LoVo (cell line): ENCODE results near the gene MAPK10.
"Not testable (repeated sequence)": the region's sequence is repeated elsewhere in the genome, so short reads cannot be mapped to it uniquely, and the experiment has no call there.

Experiments
- DNase-seq: peaks from one replicate; pipeline ENCODE4 v3.0.0-alpha.2; 2016; ENCODE audit warnings: low spot score

The MAPK10 gene

GRCh38 chr4:86338989-86339388 lies 20.9 kb downstream of the MAPK10 start:
- no peak for DNase-seq

DNA sequence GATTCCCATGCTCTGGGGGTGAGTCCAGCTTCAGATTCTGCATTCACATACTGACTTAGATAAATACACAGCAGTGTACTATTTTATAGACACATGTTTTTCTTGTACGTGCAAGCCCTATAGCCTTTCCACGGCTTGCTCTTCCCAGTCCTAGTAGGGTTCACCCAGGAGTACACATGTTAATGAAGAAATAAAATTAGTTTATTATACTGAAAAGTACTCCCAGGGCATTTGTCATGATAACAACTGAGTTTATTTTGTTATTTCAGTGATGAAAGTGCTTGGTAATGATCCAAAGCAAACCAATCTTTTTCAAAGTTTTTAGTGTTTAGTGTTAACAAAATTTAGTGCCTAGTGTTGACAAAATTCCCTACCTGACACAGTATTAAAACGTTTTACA lies 21.3 kb downstream of the MAPK10 start:
- no peak for DNase-seq

GRCh38 chr4:86334020-86334750 lies 25.7 kb downstream of the MAPK10 start:
- no peak for DNase-seq

DNA sequence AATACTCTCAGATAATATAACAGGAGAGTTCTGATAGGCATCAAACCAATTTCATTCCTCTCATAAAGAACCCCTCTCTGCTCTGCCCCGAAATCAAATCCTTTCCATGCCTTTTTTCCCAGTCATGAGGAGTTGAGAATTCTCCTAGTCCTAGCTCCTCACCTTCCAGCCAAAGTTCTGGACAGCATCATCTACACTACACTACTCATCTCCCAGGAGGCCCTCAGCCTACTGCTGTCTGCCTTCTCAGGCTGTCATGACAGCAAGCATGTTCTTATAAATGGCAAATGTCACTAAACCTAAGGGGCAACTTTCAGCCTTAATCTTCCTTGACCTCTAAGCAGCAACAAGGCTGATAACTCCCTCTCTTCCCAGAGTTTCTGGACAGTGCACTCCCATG lies 26.6 kb downstream of the MAPK10 start:
- DNase-seq = no peak

GRCh38 chr4:86330961-86331742 lies 28.7 kb downstream of the MAPK10 start:
- no peak for DNase-seq

- DNase-seq = not testable (repeated sequence)
Measured at GRCh38 chr4:86330411-86330810, 29.4 kb downstream of the MAPK10 start.

DNA sequence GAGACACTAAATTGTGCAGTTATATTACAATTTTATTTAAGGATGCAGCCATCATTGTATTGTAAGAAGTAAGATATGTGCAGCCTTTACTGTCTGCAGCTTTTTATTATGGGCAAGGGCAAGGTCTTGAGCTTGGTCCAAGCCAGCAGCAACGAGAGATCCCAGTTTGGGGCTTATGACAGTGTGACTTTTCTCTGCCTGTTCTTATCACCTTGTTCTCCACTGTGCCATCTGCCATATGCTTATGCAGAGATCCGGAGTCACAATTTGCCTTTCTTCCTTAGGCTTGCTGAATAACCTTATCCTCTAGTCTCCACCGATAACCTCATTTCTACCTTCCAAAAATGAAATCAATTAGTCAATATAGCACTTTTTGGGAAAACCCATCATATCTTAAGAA lies 30.4 kb downstream of the MAPK10 start:
- DNase-seq = no peak

DNA sequence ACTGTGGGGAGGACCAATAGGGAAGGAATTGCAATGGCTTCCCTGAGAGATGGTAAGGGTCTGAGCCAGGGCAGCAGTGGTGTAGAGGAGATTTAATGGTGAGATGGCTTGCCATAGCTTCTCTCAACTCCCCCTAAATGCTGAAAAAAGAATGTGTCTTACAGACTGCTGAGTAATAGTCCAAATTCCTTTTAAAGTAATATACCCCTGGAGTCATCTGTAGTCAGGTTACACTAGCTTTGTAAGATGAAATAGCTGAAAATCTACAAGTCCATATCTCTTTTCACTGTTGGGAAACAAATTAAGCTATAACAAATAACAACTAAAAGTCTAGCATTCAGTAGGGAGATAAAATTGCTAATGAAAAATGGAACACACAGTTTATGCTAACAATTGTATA lies 33.5 kb downstream of the MAPK10 start:
- DNase-seq = no peak

DNA sequence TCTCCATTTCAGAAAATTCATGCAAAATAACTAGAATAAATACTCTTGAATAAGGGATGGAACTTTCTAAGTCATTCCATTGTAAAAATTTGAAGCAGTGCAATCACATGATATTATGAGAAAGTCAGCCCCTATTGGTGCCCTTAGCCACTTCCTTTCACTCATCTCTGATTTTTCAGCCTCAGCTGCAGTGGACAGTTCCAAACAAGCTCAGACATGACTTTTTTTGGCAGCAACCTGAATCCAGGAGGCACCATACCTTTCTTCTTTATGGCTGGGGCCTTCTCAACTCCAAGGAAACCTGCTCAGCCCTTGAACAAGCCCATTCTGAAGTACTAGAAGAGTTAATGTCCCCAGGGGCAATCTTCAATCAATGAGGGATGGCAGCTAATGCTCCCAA lies 40.5 kb downstream of the MAPK10 start:
- no peak for DNase-seq

- DNase-seq = no peak
Measured at GRCh38 chr4:86315579-86315978, 44.3 kb downstream of the MAPK10 start.

GRCh38 chr4:86313656-86314055 lies 46.2 kb downstream of the MAPK10 start:
- no peak for DNase-seq

DNA sequence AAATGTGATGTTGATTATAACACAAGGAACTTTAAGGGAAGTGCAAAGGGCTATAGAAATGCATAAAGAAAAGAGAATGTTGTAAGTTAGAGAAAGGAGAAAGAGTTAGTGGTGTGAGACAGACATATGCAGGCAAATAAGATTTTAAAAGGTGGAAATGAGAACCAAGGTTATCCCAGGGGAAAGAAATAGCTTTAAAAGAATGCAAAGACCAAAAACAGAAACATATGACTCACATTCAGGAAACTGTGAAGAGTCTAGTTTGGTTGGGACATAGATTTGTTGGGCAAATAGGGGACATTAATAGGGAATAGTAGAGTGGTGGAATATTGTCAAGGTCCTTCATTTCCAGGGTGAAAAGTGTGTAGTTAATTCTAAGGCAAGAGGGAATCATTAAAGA lies 52.4 kb downstream of the MAPK10 start:
- no peak for DNase-seq

DNA sequence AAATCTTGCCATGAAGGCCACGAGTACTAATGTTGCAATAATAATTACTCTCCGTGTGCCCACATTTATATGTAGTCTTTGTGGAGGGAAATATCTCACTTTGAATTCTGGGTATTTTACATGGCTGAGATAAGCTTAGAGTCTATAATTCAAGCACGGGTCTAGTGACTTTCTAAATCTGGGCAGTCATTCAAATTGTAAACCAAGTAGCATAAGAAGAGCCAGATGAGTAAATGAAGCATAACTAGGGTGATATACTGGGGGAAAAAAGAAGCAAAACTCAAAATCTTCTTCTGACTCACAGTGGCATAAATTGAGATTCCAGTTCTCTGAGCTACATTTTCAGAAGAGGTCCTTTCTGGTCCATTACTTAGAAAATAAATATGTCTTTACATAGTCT lies 53.0 kb downstream of the MAPK10 start:
- DNase-seq = no peak

GRCh38 chr4:86302830-86303229 lies 57.0 kb downstream of the MAPK10 start:
- DNase-seq = no peak

DNA sequence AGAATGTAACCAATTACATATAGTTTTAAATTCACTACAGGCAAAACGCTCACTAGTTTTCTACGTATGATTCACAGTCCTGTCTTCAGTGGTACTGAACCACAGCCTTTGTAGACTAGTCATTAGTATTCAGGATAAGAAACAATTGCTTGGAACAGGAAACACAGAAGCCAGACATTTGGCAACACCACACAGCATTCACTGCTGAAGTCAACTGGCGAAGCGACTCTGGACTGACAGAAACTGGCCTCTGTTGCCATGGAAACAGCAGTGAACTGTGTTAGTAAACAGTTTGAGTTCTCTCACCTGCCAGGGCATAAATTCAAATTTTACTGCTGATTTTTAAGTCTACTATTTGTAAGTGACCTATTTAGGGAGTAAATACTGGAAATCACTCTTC lies 57.6 kb downstream of the MAPK10 start:
- no peak for DNase-seq

- no peak for DNase-seq
Measured at GRCh38 chr4:86300516-86300915, 59.3 kb downstream of the MAPK10 start.

GRCh38 chr4:86296865-86297264 lies 63.0 kb downstream of the MAPK10 start:
- DNase-seq = no peak

DNA sequence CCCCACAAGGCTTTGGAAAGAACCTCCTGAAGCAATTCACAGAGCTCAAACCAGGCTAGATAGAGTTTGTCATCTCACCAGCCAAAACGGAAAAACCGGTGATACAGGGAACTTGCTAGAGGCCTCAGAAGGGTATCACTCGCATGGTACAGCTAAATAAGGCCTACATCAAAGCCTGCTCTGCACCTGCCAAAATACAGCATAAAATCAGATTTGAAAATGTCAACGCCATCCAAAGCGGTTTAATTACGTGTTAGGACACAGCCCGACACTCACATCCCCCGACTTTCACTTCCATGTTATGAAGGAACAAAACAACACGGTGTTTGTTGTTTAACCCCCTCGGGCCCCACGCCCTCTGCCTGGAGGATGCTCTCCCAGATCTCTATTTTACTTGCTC lies 65.0 kb downstream of the MAPK10 start:
- DNase-seq = no peak

- DNase-seq = no peak
Measured at GRCh38 chr4:86291180-86291579, 68.7 kb downstream of the MAPK10 start.

GRCh38 chr4:86286726-86287125 lies 73.1 kb downstream of the MAPK10 start:
- no peak for DNase-seq

- no peak for DNase-seq
Measured at GRCh38 chr4:86283371-86283770, 76.5 kb downstream of the MAPK10 start.

- DNase-seq = no peak
Measured at GRCh38 chr4:86280246-86280645, 79.6 kb downstream of the MAPK10 start.

DNA sequence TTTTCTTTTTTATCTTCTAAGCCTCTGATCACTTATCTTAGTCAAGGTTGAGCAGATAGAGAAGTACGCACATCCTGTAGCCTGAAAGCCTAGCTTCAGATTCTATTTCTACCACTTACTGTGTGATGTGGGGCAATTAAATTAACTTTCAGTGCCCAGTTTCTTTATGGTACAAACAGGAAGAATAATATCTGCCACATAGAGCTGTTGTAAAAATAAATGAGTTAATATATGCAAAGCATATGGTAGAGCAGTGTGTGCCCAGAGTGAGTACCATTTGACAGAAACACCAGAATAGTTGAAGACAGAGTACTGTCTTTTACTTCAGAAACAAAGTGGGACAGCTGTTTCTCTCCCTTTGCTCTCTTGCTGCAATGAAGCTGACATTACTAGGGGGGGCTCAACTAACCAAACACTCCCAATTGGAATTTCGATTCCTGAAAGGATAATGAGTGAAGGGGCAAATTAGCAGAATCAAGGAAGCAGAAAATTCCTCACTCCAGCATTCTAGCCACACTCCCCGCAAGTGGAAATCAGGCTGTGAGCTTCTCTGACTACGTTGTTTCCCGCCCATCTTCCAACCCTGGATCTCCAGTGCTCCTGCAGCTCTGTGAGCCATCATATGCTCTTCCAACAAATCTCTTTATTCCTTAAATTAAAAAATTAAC lies 80.4 kb downstream of the MAPK10 start:
- DNase-seq = no peak
